Mesenchymal stem cell (in vitro differentiated cells and primary cell): ENCODE results near the gene XRRA1.

Experiments used
- DNase-seq: peaks from one replicate; pipeline ENCODE4 v3.0.0-alpha.2; 2013
- H2AFZ ChIP-seq: one replicate; pipeline ENCODE4 v1.6.1; 2013; ENCODE audit warnings: low read depth, mild to moderate bottlenecking, control low read depth, inconsistent platforms, low read length, moderate library complexity
- H2AK5ac ChIP-seq: 2 replicates; pipeline ENCODE4 v1.6.1; 2013; ENCODE audit warnings: low read length, moderate library complexity, mild to moderate bottlenecking, inconsistent platforms; ENCODE audit not compliant: severe bottlenecking
- H2BK120ac ChIP-seq: one replicate; pipeline ENCODE4 v1.6.1; 2013; ENCODE audit warnings: low read depth, mild to moderate bottlenecking, inconsistent platforms, low read length, moderate library complexity
- H2BK12ac ChIP-seq, 2 experiments: one replicate each; pipeline ENCODE4 v1.6.1; 2013; ENCODE audit warnings: inconsistent platforms in 2 of 2, low read length in 2 of 2, mild to moderate bottlenecking in 2 of 2, moderate library complexity in 2 of 2, control low read depth in 1 of 2
- H2BK15ac ChIP-seq: one replicate; pipeline ENCODE4 v1.6.1; 2013; ENCODE audit warnings: mild to moderate bottlenecking, low read depth, inconsistent platforms; ENCODE audit not compliant: poor library complexity, severe bottlenecking
- H2BK5ac ChIP-seq: 2 replicates; pipeline ENCODE4 v1.6.1; 2013; ENCODE audit warnings: low read depth, mild to moderate bottlenecking, low read length, control low read depth, inconsistent platforms; ENCODE audit not compliant: poor library complexity, severe bottlenecking
- H3K14ac ChIP-seq, 2 experiments: one replicate each; pipeline ENCODE4 v1.6.1; 2013; ENCODE audit warnings: inconsistent platforms in 2 of 2, low read length in 2 of 2, control low read depth in 1 of 2, mild to moderate bottlenecking in 1 of 2, moderate library complexity in 1 of 2
- H3K18ac ChIP-seq, 2 experiments: one replicate each; pipeline ENCODE4 v1.6.1; 2013; ENCODE audit warnings: inconsistent platforms in 2 of 2, low read length in 2 of 2, control low read depth in 1 of 2, low read depth in 1 of 2, mild to moderate bottlenecking in 1 of 2
- H3K23ac ChIP-seq, 2 experiments: one replicate each; pipeline ENCODE4 v1.6.1; 2013; ENCODE audit warnings: inconsistent platforms in 2 of 2, low read length in 2 of 2, mild to moderate bottlenecking in 2 of 2, moderate library complexity in 2 of 2, control low read depth in 1 of 2
- H3K27ac ChIP-seq: 2 replicates; pipeline ENCODE4 v1.5.1; 2013; ENCODE audit warnings: mild to moderate bottlenecking, moderate library complexity, low read length, control low read depth, inconsistent platforms; ENCODE audit not compliant: poor library complexity, severe bottlenecking
- H3K27me3 ChIP-seq, 2 experiments: 2 replicates each; pipeline versions ENCODE4 v1.6.1 to v1.7.0; 2013; ENCODE audit warnings: low read length in 2 of 2, mild to moderate bottlenecking in 2 of 2, moderate library complexity in 2 of 2, control low read depth in 1 of 2, inconsistent platforms in 1 of 2; ENCODE audit not compliant: control insufficient read depth in 1 of 2, insufficient read depth in 1 of 2
- H3K36me3 ChIP-seq, 2 experiments: 2 replicates each; pipeline versions ENCODE4 v1.6.1 to v1.7.0; 2013; ENCODE audit warnings: low read length in 2 of 2, control low read depth in 1 of 2, inconsistent platforms in 1 of 2, low read depth in 1 of 2, mild to moderate bottlenecking in 1 of 2; ENCODE audit not compliant: insufficient read depth in 2 of 2, control insufficient read depth in 1 of 2
- H3K4ac ChIP-seq, 2 experiments: one replicate each; pipeline ENCODE4 v1.6.1; 2013; ENCODE audit warnings: inconsistent platforms in 2 of 2, low read length in 2 of 2, mild to moderate bottlenecking in 2 of 2, moderate library complexity in 2 of 2, control low read depth in 1 of 2, low read depth in 1 of 2
- H3K4me1 ChIP-seq: 2 replicates; pipeline ENCODE4 v1.6.1; 2013; ENCODE audit warnings: low read depth, low read length, control low read depth; ENCODE audit not compliant: control insufficient read depth, insufficient read depth
- H3K4me2 ChIP-seq: 2 replicates; pipeline ENCODE4 v1.6.1; 2013; ENCODE audit warnings: low read length, mild to moderate bottlenecking, inconsistent platforms; ENCODE audit not compliant: poor library complexity, severe bottlenecking
- H3K4me3 ChIP-seq, 2 experiments: 2 replicates each; pipeline versions ENCODE4 v1.5.1 to v1.7.0; 2013; ENCODE audit warnings: low read length in 2 of 2, mild to moderate bottlenecking in 2 of 2, control low read depth in 1 of 2, low read depth in 1 of 2; ENCODE audit not compliant: insufficient read depth in 1 of 2
- H3K79me1 ChIP-seq: replicated peaks from 2 replicates; pipeline ENCODE4 v1.6.1; 2013; ENCODE audit warnings: mild to moderate bottlenecking, control low read depth, low read length, inconsistent platforms; ENCODE audit not compliant: poor library complexity, severe bottlenecking
- H3K9ac ChIP-seq: 2 replicates; pipeline ENCODE4 v1.7.0; 2013; ENCODE audit warnings: mild to moderate bottlenecking, low read length, moderate library complexity
- H3K9me3 ChIP-seq: 2 replicates; pipeline ENCODE4 v1.7.0; 2013; ENCODE audit warnings: mild to moderate bottlenecking, low read length; ENCODE audit not compliant: control insufficient read depth
- H4K8ac ChIP-seq: one replicate; pipeline ENCODE4 v1.6.1; 2013; ENCODE audit warnings: inconsistent platforms, mild to moderate bottlenecking, low read length, moderate library complexity
- H4K91ac ChIP-seq: one replicate; pipeline ENCODE4 v1.6.1; 2013; ENCODE audit warnings: mild to moderate bottlenecking, low read length, inconsistent platforms
- WGBS: methylation state at CpG from one replicate; pipeline ENCODE4 v1.1.7; 2013; ENCODE audit warnings: mixed read lengths; 5-methylcytosine and 5-hydroxymethylcytosine counted together

The XRRA1 gene

DNA sequence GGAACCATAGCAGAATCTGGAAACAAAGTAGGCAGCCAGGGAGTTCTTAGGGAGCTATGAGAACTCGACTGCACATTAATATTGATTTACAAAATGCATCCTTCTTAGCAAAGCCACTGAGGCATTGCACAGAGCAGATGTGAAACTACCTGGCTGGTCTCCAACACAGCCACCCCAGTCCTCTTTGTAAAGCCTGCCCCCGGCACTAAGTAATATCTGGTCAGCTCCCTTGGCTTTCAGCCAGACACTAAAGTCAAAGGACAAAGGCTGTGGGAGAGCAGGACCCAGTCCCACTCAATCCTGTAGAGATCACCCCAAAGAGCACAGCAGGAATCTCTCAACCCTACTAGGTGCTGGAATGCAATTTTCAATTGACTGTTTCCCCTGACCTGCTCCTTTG lies 12.8 kb downstream of the XRRA1 start:
- Histone ChIP-seq H2BK12ac (no peak overlapping the region), H3K9me3 (no peaks in the 10 kb centered on the region), H3K23ac (no peak overlapping the region), H3K14ac (no peak overlapping the region), H3K27ac (no peak overlapping the region), H3K9ac (no peak overlapping the region), H3K4me1 (peaks cover 3% of the 10 kb centered on the region), H4K91ac (no peak overlapping the region), H2AK5ac (no peak overlapping the region), H3K4me3 (no peak overlapping the region), H3K4me2 (no peak overlapping the region), H3K79me1 (no peaks in the 10 kb centered on the region), H3K36me3 (peaks cover 7 to 48% of the 10 kb centered on the region in 2 experiments), H3K4ac (no peak overlapping the region), H2BK15ac (no peak overlapping the region), H2AFZ (no peak overlapping the region), H2BK120ac (no peak overlapping the region), H2BK5ac (no peak overlapping the region), H4K8ac (no peak overlapping the region), H3K18ac (no peak overlapping the region), H3K27me3 (no peaks in the 10 kb centered on the region)
- DNase-seq = no peak
- 96% methylated on average over 2 of the region's 2 CpGs for WGBS

DNA sequence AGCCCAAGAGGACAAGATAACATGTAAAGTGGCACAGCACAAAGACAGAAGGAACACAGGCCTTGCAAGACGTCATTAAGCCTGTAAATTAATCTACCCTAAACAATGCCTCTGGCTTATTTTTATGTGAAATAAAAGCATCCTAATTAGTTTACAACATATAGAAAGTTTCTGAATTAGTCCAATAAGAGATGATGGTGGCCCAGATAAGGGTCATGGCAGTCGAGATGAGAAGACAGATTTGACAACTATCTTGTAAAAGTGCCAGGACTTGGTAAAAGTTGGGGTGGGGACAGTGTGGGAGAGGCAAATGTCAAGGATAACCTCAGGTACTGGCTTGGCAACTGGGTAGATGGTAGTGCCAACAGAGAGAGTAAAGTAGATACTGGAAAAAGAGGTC lies 13.6 kb downstream of the XRRA1 start:
- Histone ChIP-seq H3K4ac (no peak overlapping the region), H2BK5ac (no peak overlapping the region), H3K27me3 (no peaks in the 10 kb centered on the region), H3K4me3 (no peak overlapping the region), H3K14ac (no peak overlapping the region), H3K4me2 (no peak overlapping the region), H3K79me1 (no peaks in the 10 kb centered on the region), H2AK5ac (no peak overlapping the region), H2AFZ (no peak overlapping the region), H3K36me3 (peaks cover 7 to 40% of the 10 kb centered on the region in 2 experiments), H2BK12ac (no peak overlapping the region), H3K9me3 (no peaks in the 10 kb centered on the region), H3K4me1 (peaks cover 3% of the 10 kb centered on the region), H4K91ac (no peak overlapping the region), H3K23ac (no peak overlapping the region), H3K18ac (no peak overlapping the region), H3K27ac (no peak overlapping the region), H4K8ac (no peak overlapping the region), H3K9ac (no peak overlapping the region), H2BK120ac (no peak overlapping the region), H2BK15ac (no peak overlapping the region)
- 63% methylated on average over 1 of the region's 2 CpGs for WGBS
- no peak for DNase-seq

DNA sequence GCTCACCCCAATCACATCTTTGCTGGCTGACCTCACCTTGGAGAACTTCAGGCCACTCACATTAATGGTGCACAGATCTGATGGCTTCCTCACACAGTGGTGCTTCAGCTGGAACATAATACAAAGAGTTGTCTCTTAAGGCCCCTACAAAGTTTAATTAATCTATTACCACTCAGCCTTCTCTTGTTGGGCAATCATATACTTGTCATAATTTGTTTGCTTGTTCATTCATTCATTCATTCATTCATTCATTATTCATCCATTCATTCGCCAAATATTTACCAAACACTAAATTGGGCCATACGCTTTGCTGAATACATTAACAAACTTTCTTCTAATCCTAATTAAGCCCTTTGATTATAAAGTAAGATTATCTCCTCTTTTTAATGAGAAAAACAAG lies 15.1 kb downstream of the XRRA1 start:
- H3K27me3 ChIP-seq = no peaks in the 10 kb centered on the region
- WGBS = 100% methylated on average over 1 of the region's 2 CpGs

DNA sequence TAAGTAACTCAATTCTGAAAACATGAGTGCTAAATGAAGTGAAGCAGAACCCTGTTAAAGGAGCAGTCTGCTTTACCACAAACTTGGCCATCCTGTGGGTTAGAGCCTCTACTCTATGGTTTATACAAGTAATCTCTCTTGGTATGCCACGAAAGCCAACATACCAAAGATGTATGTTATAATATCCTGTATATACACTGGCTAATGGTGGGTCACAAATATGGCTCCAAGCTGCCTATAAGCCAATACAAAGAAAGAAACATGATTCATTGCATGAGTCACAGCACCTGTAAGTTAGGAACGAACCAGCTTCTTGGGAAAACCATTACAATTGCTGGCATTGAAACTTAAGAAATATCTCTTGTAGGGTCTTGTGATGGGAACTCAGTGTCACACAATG lies 16.1 kb downstream of the XRRA1 start:
- Histone ChIP-seq H3K79me1 (no peaks in the 10 kb centered on the region), H3K27ac (no peak overlapping the region), H3K4me3 (no peak overlapping the region), H2BK12ac (no peak overlapping the region), H2BK5ac (no peak overlapping the region), H4K91ac (no peak overlapping the region), H4K8ac (no peak overlapping the region), H2BK120ac (no peak overlapping the region), H3K14ac (no peak overlapping the region), H2AFZ (no peak overlapping the region), H3K36me3 (peaks cover 7 to 36% of the 10 kb centered on the region in 2 experiments), H3K4me1 (peaks cover 3% of the 10 kb centered on the region), H3K27me3 (no peaks in the 10 kb centered on the region), H3K9ac (no peak overlapping the region), H3K18ac (no peak overlapping the region), H2BK15ac (no peak overlapping the region), H3K9me3 (no peaks in the 10 kb centered on the region), H3K23ac (no peak overlapping the region), H3K4me2 (no peak overlapping the region), H3K4ac (no peak overlapping the region), H2AK5ac (no peak overlapping the region)
- peak; percentile 32 for DNase-seq
- WGBS = no CpG with 5 or more reads among the region's 2 CpGs

More for the DNA sequence above, 15.1 kb downstream of the XRRA1 start:
- Histone ChIP-seq H3K4ac (no peak overlapping the region), H3K4me2 (no peak overlapping the region), H2AFZ (no peak overlapping the region), H2BK5ac (no peak overlapping the region), H2BK120ac (no peak overlapping the region), H3K79me1 (no peaks in the 10 kb centered on the region), H4K91ac (no peak overlapping the region), H3K4me1 (peaks cover 3% of the 10 kb centered on the region), H2BK15ac (no peak overlapping the region), H3K18ac (no peak overlapping the region), H3K23ac (no peak overlapping the region), H3K14ac (no peak overlapping the region), H3K27ac (no peak overlapping the region), H3K36me3 (peaks cover 7 to 36% of the 10 kb centered on the region in 2 experiments), H4K8ac (no peak overlapping the region), H3K9ac (no peak overlapping the region), H3K9me3 (no peaks in the 10 kb centered on the region), H3K4me3 (no peak overlapping the region), H2AK5ac (no peak overlapping the region), H2BK12ac (no peak overlapping the region)
- DNase-seq = no peak
